Lower leg skin (tissue), 4 donors: ENCODE measurements around the gene EIF2AK2. TPM values are rescaled to one million over a fixed set of nuclear protein-coding genes. Genes with fewer than 3 reads are reported as not detected.

Experiments
- DNase-seq, 2 donors: peaks; one replicate each; pipeline ENCODE4 v3.0.0-alpha.2; 2019; ENCODE audit warnings: low spot score in 2 of 2
- H3K4me3 ChIP-seq: fragments of 200-600 bp; sonication (generic); 2 replicates; pipeline ENCODE4 v1.5.1; 2017; ENCODE audit warnings: mild to moderate bottlenecking, low read depth; ENCODE audit not compliant: poor library complexity, severe bottlenecking
- POLR2A ChIP-seq, 2 donors: fragments of 450-650 bp; IDR thresholded peaks; one replicate each; pipeline ENCODE4 v1.6.1; 2016 to 2017; ENCODE audit warnings: antibody characterized with exemption in 2 of 2, mild to moderate bottlenecking in 1 of 2, moderate library complexity in 1 of 2
- WGBS, 2 donors: methylation state at CpG; one replicate each; pipeline ENCODE4 v1.1.5; 2018; 5-methylcytosine and 5-hydroxymethylcytosine counted together
- intact Hi-C: fragments of 100-400 bp; cut with DNase I; formaldehyde crosslinking; loops from one replicate; pipeline ENCODE4 v1.15.0; 2023; ENCODE audit warnings: low total_unique reads
- total RNA-seq, 4 donors: library from RNA; depleted of rRNA; stranded (reverse); fragments of >200 nt; gene quantifications; one replicate each; pipeline ENCODE4 v1.1.0, GENCODE V29; 2016
- TF ChIP-seq, protein P1 (sequence below), 3 donors: fragments of 450-650 bp; IDR thresholded peaks; one replicate each; pipeline ENCODE4 v1.5.1; 2016; ENCODE audit warnings: antibody characterized with exemption in 3 of 3, mild to moderate bottlenecking in 3 of 3, moderate library complexity in 2 of 3

The EIF2AK2 gene
- total RNA-seq, 4 donors from 2014 or later, result 5.3 to 10.7 (median 7.4) TPM

DNA sequence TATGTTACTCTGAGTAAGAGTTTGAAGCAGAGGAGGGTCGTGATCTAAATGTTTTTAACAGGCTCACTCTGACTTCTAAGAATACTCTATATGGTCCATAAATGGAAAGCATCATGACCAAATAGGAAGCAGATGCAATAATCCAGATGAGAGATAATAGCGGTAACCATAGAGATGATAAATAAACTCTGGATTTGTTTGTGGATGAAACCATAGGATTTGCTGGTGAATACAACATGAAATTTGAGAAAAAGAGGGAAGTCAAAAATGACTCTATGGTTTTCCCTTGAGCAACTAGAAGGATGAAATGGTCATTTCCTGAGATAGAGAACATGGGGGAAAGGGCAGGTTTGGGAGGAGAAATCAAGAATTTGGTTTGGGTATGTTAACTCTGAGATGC is 76.5 kb downstream of the EIF2AK2 start:
- WGBS, 2 donors, result 61% methylated on average over 2 of the region's 2 CpGs
- intact Hi-C loops, result no loop called here

DNA sequence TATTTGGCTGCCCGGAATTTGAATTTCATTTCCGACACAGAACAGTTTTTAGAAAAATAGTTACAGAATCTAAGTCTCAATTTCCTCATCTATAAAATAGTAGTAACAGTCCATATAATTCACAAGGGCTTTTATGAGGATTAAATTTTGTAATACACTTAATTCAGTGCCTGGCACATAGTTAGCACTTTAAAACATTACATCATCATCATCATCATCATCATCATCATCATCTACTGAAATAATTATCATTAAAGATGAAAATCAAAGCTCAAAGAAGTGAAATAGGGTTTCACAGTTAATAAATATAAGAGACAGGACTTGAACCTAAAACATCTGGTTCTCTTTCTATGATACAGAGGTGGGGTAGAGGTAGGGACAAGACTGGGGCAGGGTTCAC is 85.8 kb downstream of the EIF2AK2 start:
- TF ChIP-seq, protein P1, sequence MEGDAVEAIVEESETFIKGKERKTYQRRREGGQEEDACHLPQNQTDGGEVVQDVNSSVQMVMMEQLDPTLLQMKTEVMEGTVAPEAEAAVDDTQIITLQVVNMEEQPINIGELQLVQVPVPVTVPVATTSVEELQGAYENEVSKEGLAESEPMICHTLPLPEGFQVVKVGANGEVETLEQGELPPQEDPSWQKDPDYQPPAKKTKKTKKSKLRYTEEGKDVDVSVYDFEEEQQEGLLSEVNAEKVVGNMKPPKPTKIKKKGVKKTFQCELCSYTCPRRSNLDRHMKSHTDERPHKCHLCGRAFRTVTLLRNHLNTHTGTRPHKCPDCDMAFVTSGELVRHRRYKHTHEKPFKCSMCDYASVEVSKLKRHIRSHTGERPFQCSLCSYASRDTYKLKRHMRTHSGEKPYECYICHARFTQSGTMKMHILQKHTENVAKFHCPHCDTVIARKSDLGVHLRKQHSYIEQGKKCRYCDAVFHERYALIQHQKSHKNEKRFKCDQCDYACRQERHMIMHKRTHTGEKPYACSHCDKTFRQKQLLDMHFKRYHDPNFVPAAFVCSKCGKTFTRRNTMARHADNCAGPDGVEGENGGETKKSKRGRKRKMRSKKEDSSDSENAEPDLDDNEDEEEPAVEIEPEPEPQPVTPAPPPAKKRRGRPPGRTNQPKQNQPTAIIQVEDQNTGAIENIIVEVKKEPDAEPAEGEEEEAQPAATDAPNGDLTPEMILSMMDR (IDR thresholded peaks at IDR 0.05), result no peak
- TF ChIP-seq POLR2A (IDR thresholded peaks at IDR 0.05), result no peak
- WGBS, 2 donors, result 97 to 99% methylated on average over 2 of the region's 2 CpGs
- DNase-seq, result no peak

More for the DNA sequence above, 76.5 kb downstream of the EIF2AK2 start:
- no peak overlapping the region for H3K4me3 ChIP-seq
- no peak for DNase-seq
- TF ChIP-seq, protein P1 (IDR thresholded peaks at IDR 0.05), result no peak
- TF ChIP-seq POLR2A (IDR thresholded peaks at IDR 0.05), result no peak

DNA sequence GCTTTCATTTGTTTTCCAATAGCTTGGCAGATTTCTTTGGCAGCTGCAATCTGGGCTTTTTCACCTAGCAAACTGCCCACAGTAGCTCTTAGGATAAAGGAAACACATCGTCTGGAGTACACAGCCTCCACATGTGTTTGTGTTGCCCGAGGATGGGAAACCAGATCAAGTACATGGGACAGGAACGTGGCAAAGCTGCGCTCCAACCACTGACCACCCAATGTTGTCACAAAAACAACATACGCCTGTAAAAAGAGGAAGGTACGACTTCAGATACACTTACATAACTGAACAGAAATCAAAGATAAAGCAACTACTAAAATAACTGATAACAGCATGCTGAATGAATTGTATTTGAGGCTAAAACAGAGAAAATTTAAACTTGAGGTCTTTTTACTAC is 88.1 kb downstream of the EIF2AK2 start:
- 78 to 85% methylated on average over 6 of the region's 6 CpGs for WGBS, 2 donors
- intact Hi-C loops, result no loop called here
- no peak overlapping the region for H3K4me3 ChIP-seq
- TF ChIP-seq POLR2A (IDR thresholded peaks at IDR 0.05), result no peak
- TF ChIP-seq, protein P1 (IDR thresholded peaks at IDR 0.05), result no peak
- no peak for DNase-seq

More for the DNA sequence above, 85.8 kb downstream of the EIF2AK2 start:
- intact Hi-C loops, result loop anchor here (10.0 kb wide), 1 partner anchor 86 kb away; no protein-coding TSS in a partner anchor
- no peak overlapping the region for H3K4me3 ChIP-seq

DNA sequence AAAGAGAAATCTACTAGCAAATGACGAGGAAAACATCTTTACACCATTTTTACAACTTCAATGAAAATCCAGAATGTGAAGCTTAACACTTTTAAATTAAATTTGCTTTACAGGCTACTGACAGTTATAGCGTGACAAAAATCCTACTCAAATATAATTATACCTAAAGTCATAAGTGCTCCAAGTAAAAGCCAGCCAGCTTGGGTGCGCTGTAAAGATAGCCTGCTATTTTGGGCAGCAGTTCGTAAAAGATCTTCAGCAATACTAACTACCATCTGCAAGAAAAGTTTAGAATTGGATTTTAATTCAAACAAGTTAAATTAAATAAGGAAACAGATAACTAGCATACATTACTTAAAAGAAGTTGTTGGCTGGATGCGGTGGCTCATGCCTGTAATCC is 95.0 kb downstream of the EIF2AK2 start:
- TF ChIP-seq, protein P1 (IDR thresholded peaks at IDR 0.05), result no peak
- TF ChIP-seq POLR2A (IDR thresholded peaks at IDR 0.05), result no peak
- intact Hi-C loops, result no loop called here
- no peak overlapping the region for H3K4me3 ChIP-seq
- DNase-seq, result no peak
- WGBS, 2 donors, result 97 to 99% methylated on average over 5 of the region's 5 CpGs

DNA sequence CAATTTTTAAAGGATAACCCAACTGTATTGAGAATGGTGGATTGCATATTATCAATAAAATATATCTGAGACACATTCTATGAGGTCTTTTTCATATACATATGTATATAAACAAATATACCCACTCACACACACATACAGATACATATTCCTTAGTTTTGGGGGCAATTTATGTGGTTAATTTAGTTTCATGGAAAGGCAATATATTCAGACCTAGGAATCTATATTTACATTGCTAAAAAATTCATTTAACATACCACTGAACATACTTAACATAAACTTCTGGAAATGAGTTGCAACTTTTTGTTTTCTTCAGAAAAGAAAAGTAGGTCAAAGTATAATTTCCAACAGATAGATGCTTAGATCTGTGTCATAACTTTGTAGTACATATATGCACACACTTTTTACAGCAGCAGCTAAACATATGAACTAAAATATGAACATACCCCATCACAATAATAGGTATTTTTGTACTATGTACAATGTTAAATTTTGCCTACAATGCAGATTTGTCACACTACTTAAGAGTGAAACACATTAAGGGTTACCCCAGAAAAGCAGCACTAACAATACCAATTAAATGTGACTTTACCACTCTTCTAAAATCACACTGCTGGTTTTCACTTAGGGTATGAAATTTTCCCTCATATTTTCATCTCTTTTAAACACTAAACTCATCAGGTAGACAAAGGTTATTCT is 95.6 kb downstream of the EIF2AK2 start:
- no peak overlapping the region for H3K4me3 ChIP-seq
- intact Hi-C loops, result no loop called here
- TF ChIP-seq POLR2A (IDR thresholded peaks at IDR 0.05), result no peak
- TF ChIP-seq, protein P1 (IDR thresholded peaks at IDR 0.05), result no peak
- no peak for DNase-seq

DNA sequence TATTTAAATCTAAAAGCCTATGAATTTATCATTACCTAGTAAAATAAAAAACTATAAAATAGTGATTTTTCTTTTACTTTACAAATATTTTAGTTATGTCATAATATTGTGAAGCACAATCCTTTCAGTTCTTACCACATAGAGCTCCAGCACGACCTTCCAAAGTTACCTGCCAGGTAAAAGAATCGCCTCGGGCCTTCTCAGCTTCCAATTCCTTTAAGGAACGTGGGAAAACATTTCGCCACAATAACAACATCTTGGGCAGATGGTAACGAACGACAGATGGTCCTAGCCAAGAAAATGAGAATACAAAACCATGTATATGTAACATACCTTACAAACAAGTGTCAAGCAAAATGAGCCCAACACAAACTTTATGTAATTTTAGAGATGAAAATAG is 96.3 kb downstream of the EIF2AK2 start:
- intact Hi-C loops, result no loop called here
- DNase-seq, result no peak
- H3K4me3 ChIP-seq, result no peak overlapping the region
- TF ChIP-seq, protein P1 (IDR thresholded peaks at IDR 0.05), result no peak
- TF ChIP-seq POLR2A (IDR thresholded peaks at IDR 0.05), result no peak
- WGBS, 2 donors, result 69 to 81% methylated on average over 7 of the region's 7 CpGs
